DMS53 treated with DMSO at 0.1 percent for 48 hours (cell line): ENCODE results near the gene CERS1.
A peak's percentile ranks its signal among the peaks of the same experiment; 100 is the strongest.

Experiments
- DNase-seq: peaks from one replicate; lab custom pipeline; 2025; ENCODE audit not compliant: unreplicated experiment; lab: John Stamatoyannopoulos, UW

Gene CERS1, protein sequence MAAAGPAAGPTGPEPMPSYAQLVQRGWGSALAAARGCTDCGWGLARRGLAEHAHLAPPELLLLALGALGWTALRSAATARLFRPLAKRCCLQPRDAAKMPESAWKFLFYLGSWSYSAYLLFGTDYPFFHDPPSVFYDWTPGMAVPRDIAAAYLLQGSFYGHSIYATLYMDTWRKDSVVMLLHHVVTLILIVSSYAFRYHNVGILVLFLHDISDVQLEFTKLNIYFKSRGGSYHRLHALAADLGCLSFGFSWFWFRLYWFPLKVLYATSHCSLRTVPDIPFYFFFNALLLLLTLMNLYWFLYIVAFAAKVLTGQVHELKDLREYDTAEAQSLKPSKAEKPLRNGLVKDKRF

DNA sequence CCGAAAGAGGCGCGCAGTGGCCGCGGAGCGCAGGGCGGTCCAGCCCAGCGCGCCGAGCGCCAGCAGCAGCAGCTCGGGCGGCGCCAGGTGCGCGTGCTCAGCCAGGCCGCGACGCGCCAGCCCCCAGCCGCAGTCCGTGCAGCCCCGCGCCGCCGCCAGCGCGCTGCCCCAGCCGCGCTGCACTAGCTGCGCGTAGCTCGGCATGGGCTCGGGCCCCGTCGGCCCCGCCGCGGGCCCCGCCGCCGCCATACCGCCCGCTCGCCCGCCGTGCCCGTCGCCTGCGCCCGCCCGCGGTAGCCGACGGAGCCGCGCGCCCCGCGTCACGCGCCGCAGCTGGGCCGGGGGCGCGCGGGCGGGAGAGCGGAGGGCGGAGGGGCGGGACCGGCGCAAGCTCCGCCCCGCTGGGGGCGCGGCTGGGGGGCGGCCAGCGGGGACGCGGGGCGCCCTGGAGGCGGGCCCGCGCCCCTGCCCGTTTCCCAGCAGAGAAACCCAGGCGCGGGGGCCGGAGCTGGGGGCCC is at the start of gene CERS1:
Gene CERS1 (minus strand): TSS at position 335 of the 518 bp plus-strand sequence. CDS start 86 bp downstream, at position 249.
- DNase-seq, result no peak

GRCh38 chr19:18945297-18945696 is 49.3 kb upstream of the CERS1 start:
- no peak for DNase-seq

DNA sequence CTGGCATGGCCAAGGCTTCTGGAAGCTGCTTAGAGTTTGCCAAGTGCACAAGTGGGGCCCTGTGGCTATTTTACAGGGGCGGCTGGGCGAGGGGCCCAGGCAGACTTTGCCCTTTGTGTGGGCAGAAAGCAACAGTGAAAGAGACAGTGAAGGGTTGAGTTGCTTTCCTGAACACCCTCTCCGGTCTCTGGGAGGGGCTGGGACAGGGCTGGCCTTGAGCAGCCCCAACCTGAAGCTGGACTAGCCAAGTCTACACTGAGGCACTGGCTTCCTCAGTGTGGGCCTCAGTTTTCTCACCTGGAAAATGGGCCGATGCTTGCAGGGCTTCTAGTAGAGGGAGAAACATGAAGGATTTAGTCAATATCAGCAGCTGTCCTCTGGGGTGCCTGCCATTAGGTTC is 47.5 kb upstream of the CERS1 start:
- no peak for DNase-seq

- DNase-seq, result no peak
Measured at GRCh38 chr19:18942692-18943091, 46.7 kb upstream of the CERS1 start.

DNA sequence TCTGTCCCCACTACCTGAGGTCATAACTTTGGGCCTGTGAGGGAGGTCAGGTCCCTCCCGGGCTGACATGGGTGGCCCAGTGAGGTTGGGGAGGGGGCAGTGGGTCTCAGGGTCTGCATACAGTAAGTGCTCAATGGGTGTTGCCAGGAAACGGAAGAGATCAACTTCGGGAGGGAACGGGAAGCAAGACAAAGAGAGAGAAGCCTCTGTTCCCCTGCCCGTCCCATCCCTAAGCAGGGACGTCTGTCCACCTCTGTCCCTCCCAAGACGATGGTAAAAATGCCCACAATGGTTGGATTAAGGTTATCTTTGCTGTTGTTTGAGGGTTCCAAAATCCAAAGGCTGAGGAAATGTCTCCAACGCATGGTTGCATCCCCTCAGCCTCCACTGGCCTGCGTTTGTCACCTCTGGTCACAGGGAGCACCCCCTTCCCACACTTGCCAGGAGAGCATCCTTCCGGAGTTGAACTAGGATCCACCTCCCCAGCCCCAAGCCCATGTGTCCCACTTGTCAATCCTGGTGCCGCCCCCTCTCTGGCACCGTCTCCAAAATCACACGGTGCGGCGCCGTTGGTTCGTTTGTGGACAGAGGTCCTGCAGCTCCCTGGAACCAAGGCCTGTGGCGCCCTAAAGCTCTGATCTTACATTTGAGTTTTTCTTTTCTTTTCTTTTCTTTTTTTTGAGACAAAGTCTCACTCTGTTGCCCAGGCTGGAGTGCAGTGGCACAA is 45.8 kb upstream of the CERS1 start:
- no peak for DNase-seq

GRCh38 chr19:18940769-18941627 is 45.0 kb upstream of the CERS1 start, which contains the start of gene HOMER3:
HOMER3 (minus strand) TSS chr19:18941217; CDS start chr19:18938982, 2,235 bp downstream.
- DNase-seq, result peak; percentile 2

GRCh38 chr19:18939922-18940768 is 44.2 kb upstream of the CERS1 start:
- DNase-seq, result no peak

DNA sequence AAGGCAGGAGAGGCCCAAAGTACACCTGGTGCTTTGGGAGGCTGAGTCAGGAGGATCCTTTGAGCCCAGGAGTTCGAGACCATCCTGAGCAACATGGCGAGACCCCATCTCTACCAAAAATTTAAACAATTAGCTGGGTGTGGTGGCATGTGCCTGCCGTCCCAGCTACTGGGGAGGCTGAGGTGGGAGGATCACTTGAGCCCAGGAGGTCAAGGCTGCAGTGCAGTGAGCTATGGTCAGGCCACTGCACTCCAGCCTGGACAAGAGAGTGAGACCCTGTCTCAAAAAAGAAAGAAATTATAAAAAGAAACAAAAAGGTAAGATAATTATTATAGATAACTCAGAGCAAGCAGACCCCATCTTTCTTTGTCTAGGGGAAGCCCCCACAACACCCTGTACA is 43.2 kb upstream of the CERS1 start:
- no peak for DNase-seq

GRCh38 chr19:18933297-18933696 is 37.3 kb upstream of the CERS1 start:
- no peak for DNase-seq

- no peak for DNase-seq
Measured at GRCh38 chr19:18932216-18932841, 36.4 kb upstream of the CERS1 start.

DNA sequence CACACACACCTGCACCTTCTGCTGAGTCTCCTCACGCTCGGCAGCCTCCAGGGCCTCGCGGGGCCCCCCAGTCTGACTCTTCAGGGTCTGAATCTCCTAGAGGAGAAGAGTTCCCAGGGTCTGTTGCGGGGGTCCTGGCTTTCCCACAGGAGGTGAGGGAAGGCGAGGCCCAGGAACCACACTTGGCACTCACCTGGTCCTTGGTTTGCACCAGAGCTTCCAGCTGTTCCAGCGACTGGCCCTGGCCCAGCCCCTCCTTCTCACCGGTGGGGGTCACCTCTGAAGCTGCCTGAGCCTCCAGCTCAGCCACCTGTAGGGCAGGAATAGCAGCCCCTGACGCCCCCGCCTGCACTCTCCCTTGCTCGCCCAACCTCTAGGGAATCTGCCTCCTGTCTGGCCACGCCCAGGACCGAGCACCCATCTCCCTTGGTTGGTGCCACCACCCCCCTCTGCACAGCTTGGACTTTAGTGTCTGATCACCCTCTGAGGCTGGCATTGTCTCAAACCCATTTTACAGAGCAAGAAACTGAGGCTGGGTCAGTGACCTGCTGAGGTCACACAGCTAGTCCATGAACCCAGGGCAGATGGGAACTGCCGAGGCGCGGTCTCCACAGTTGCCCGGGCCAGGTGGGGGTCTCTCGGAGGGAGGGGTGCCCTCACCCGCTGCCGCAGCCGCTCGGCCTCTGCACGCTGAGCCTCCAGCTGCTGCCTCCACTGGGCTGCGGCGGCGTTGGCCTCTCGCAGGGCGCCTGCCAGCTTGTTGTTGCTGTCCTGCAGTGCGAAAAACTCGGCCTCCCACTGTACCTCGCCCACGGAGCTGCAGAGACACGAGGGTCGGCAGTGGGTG is 35.6 kb upstream of the CERS1 start:
- no peak for DNase-seq

GRCh38 chr19:18929311-18929710 is 33.4 kb upstream of the CERS1 start:
- no peak for DNase-seq

DNA sequence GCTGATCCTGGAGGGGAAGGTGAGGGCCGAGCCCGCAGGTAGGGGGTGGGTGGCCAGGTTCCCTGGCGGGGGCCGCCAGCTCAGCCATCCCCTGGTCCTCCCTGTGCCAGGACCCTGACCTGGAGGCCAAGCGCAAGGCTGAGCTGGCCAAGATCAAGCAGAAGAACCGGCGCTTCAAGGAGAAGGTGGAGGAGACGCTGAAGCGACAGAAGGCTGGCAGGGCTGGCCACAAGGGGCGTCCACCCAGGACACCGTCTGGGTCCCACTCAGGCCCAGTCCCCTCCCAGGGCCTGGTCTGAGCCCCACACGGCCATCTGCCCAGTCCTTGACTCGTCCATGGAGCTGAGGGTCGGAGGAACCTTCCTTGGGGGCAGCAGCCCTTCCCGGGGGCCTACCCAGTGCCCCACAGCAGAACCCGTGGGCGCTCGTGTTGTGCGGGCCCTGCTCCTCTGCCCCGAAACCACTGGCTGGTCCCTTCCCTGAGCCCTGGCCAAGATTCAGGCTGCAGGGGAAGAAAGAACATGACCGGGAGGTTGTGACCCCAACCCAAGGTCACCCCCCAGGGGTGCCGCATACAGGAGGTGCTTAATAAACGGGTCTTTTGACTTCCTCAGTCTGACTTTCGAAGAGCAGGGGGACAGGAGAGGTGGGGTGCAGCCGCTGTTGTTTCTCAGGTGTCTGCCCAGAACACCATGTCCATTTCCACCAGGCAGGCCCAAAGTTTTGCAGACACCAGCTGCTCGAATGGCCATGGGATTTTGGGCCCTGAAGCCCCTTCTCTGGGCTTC is 32.3 kb upstream of the CERS1 start:
- DNase-seq, result no peak

GRCh38 chr19:18924684-18925213 is 28.8 kb upstream of the CERS1 start:
- no peak for DNase-seq

GRCh38 chr19:18922228-18922985 is 26.4 kb upstream of the CERS1 start:
- no peak for DNase-seq

DNA sequence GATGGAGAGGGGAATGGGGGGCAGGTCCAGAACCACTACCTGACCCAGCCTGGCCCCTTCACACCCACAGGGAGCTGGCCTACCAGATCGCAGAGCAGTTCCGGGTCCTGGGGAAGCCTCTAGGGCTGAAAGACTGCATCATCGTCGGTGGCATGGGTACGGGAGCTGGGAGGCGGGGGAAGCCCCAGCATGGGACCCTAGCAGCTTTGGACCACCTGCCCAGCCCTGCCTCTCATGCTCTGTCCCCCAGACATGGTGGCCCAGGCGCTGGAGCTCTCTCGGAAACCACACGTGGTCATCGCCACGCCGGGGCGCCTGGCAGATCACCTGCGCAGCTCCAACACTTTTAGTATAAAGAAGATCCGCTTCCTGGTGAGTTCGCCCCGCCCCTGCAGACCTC is 25.6 kb upstream of the CERS1 start:
- no peak for DNase-seq

DNA sequence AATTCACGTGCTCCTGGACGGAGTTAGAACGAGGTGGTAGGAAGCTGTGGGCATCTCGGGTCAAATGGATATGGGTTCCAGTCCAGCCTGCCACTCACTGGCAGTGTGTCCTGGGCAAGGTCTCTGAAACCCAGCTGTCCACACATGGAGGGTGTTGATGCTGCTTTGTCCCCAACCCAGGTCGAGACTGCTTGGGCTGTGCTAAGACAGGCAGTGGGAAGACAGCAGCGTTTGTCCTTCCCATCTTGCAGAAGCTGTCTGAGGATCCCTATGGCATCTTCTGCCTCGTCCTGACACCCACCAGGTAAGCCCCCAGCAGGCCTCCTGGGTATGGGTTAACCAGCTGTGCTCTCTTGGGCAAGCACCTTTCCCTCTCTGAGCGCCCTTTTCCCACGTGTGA is 24.4 kb upstream of the CERS1 start:
- no peak for DNase-seq
